ENCODE data around the gene NLRP12.

The NLRP12 gene

GRCh38 chr19:53868091-53868891 lies 44.2 kb upstream of the NLRP12 start:
- H3K27ac ChIP-seq (replicated peaks), result peak overlapping the region; percentile 95
- DNase-seq (ENCODE audit: low read depth in 1 of 2, low spot score in 1 of 2), result peak in 1 of 2 experiments; percentile 45
- no peaks in the 10 kb centered on the region for H3K27me3 ChIP-seq (ENCODE audit: insufficient read depth, poor library complexity, severe bottlenecking)
- TF ChIP-seq POLR2AphosphoS5 (IDR thresholded peaks at IDR 0.05; ENCODE audit: low read depth), result peak; percentile 15; the same call in 1 of the 2 replicates
- TF ChIP-seq, protein P1, sequence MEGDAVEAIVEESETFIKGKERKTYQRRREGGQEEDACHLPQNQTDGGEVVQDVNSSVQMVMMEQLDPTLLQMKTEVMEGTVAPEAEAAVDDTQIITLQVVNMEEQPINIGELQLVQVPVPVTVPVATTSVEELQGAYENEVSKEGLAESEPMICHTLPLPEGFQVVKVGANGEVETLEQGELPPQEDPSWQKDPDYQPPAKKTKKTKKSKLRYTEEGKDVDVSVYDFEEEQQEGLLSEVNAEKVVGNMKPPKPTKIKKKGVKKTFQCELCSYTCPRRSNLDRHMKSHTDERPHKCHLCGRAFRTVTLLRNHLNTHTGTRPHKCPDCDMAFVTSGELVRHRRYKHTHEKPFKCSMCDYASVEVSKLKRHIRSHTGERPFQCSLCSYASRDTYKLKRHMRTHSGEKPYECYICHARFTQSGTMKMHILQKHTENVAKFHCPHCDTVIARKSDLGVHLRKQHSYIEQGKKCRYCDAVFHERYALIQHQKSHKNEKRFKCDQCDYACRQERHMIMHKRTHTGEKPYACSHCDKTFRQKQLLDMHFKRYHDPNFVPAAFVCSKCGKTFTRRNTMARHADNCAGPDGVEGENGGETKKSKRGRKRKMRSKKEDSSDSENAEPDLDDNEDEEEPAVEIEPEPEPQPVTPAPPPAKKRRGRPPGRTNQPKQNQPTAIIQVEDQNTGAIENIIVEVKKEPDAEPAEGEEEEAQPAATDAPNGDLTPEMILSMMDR (IDR thresholded peaks at IDR 0.05; ENCODE audit: insufficient read depth, low read length), result no peak
- peak overlapping the region; percentile 52 for H3K4me3 ChIP-seq (replicated peaks; ENCODE audit: insufficient read depth, low read length)

GRCh38 chr19:53867225-53868090 lies 43.3 kb upstream of the NLRP12 start, which contains the start of gene MYADM:
TSS of gene MYADM (plus strand) at chr19:53867883. CDS start at chr19:53873530, 5,647 bp downstream.
- Histone ChIP-seq H3K4me3 (replicated peaks; ENCODE audit: insufficient read depth, low read length) (peak within 1 kb of the TSS; percentile 52), H3K27ac (replicated peaks) (peak within 1 kb of the TSS; percentile 95)

GRCh38 chr19:53866865-53867224 lies 42.7 kb upstream of the NLRP12 start:
- Histone ChIP-seq H3K27me3 (ENCODE audit: insufficient read depth, poor library complexity, severe bottlenecking) (no peaks in the 10 kb centered on the region), H3K27ac (replicated peaks) (peak overlapping the region; percentile 89), H3K4me3 (replicated peaks; ENCODE audit: insufficient read depth, low read length) (no peak overlapping the region)
- DNase-seq (ENCODE audit: low read depth in 1 of 2, low spot score in 1 of 2), result no peak
- TF ChIP-seq, protein P1 (IDR thresholded peaks at IDR 0.05; ENCODE audit: insufficient read depth, low read length), result no peak
- TF ChIP-seq POLR2AphosphoS5 (IDR thresholded peaks at IDR 0.05; ENCODE audit: low read depth), result no peak

More at GRCh38 chr19:53867225-53868090, 43.3 kb upstream of the NLRP12 start, which contains the start of gene MYADM:
- TF ChIP-seq POLR2AphosphoS5 (IDR thresholded peaks at IDR 0.05; ENCODE audit: low read depth) (peak; percentile 37; the same call in 1 of the 2 replicates), SPI1 (IDR thresholded peaks at IDR 0.05; ENCODE audit: borderline replicate concordance, low read depth) (peak; percentile 32; the same call in 1 of the 2 replicates)
- TF ChIP-seq, protein P1 (IDR thresholded peaks at IDR 0.05; ENCODE audit: insufficient read depth, low read length), result no peak
- no peaks in the 10 kb centered on the region for H3K27me3 ChIP-seq (ENCODE audit: insufficient read depth, poor library complexity, severe bottlenecking)
- peak; percentile 96 to 98 for DNase-seq (ENCODE audit: low read depth in 1 of 2, low spot score in 1 of 2)

GRCh38 chr19:53865918-53866864 lies 42.1 kb upstream of the NLRP12 start:
- TF ChIP-seq GABPA (IDR thresholded peaks at IDR 0.05; ENCODE audit: low read depth) (no peak), SPI1 (IDR thresholded peaks at IDR 0.05; ENCODE audit: borderline replicate concordance, low read depth) (no peak)
- Histone ChIP-seq H3K4me3 (replicated peaks; ENCODE audit: insufficient read depth, low read length) (no peak overlapping the region), H3K27me3 (ENCODE audit: insufficient read depth, poor library complexity, severe bottlenecking) (no peaks in the 10 kb centered on the region), H3K27ac (replicated peaks) (peak overlapping the region; percentile 89; the same call in 1 of the 2 replicates)
- peak in 1 of 2 experiments; percentile 34 for DNase-seq (ENCODE audit: low read depth in 1 of 2, low spot score in 1 of 2)

DNA sequence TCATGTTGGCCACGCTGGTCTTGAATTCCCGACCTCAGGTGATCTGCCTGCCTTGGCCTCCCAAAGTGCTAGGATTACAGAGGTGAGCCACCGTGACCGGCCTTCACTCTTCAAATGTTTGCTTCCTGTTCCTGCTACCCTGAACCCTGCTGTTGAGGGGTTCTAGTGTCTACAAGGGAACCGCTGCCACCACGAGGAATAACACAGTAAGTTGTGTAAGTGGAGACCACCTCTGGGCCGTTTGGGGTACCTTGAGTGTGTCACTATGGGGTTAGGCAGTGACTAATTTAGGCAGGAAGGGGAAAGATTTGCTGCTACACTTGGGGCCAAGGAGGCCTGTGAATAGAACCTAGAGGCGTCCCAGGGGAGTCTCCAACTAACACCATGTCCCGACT lies 41.4 kb upstream of the NLRP12 start:
- no peak for TF ChIP-seq GABPA (IDR thresholded peaks at IDR 0.05; ENCODE audit: low read depth)
- no peak for TF ChIP-seq POLR2AphosphoS5 (IDR thresholded peaks at IDR 0.05; ENCODE audit: low read depth)
- TF ChIP-seq SPI1 (IDR thresholded peaks at IDR 0.05; ENCODE audit: borderline replicate concordance, low read depth), result no peak
- TF ChIP-seq, protein P1 (IDR thresholded peaks at IDR 0.05; ENCODE audit: insufficient read depth, low read length), result no peak
- TF ChIP-seq, protein P2, sequence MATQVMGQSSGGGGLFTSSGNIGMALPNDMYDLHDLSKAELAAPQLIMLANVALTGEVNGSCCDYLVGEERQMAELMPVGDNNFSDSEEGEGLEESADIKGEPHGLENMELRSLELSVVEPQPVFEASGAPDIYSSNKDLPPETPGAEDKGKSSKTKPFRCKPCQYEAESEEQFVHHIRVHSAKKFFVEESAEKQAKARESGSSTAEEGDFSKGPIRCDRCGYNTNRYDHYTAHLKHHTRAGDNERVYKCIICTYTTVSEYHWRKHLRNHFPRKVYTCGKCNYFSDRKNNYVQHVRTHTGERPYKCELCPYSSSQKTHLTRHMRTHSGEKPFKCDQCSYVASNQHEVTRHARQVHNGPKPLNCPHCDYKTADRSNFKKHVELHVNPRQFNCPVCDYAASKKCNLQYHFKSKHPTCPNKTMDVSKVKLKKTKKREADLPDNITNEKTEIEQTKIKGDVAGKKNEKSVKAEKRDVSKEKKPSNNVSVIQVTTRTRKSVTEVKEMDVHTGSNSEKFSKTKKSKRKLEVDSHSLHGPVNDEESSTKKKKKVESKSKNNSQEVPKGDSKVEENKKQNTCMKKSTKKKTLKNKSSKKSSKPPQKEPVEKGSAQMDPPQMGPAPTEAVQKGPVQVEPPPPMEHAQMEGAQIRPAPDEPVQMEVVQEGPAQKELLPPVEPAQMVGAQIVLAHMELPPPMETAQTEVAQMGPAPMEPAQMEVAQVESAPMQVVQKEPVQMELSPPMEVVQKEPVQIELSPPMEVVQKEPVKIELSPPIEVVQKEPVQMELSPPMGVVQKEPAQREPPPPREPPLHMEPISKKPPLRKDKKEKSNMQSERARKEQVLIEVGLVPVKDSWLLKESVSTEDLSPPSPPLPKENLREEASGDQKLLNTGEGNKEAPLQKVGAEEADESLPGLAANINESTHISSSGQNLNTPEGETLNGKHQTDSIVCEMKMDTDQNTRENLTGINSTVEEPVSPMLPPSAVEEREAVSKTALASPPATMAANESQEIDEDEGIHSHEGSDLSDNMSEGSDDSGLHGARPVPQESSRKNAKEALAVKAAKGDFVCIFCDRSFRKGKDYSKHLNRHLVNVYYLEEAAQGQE (IDR thresholded peaks at IDR 0.05; ENCODE audit: insufficient replicate concordance, low read depth), result no peak
- Histone ChIP-seq H3K27ac (replicated peaks) (no peak overlapping the region), H3K27me3 (ENCODE audit: insufficient read depth, poor library complexity, severe bottlenecking) (no peaks in the 10 kb centered on the region), H3K4me3 (replicated peaks; ENCODE audit: insufficient read depth, low read length) (no peak overlapping the region)
- no peak for DNase-seq (ENCODE audit: low read depth in 1 of 2, low spot score in 1 of 2)

All from HL-60 (cell line).